KBM-7 (cell line): ENCODE measurements around the gene NF2.
A peak's percentile ranks its signal among the peaks of the same experiment; 100 is the strongest.
"Not testable (repeated sequence)": the region's sequence is repeated elsewhere in the genome, so short reads cannot be mapped to it uniquely, and the experiment has no call there.

Source experiments
- DNase-seq: peaks from one replicate; pipeline ENCODE4 v3.0.0-alpha.2; 2015
- in situ Hi-C: fragments of 300-500 bp; cut with MboI; formaldehyde crosslinking; loops from 2 replicates; pipeline ENCODE4 v1.14.3; 2020; ENCODE audit warnings: low sequenced_read_pairs, low pct_unique_long_range_greater_than_20kb, mixed read lengths

Gene NF2

GRCh38 chr22:29593923-29594322 is 9.5 kb upstream of the NF2 start:
- in situ Hi-C loops = no loop called here
- no peak for DNase-seq

DNA sequence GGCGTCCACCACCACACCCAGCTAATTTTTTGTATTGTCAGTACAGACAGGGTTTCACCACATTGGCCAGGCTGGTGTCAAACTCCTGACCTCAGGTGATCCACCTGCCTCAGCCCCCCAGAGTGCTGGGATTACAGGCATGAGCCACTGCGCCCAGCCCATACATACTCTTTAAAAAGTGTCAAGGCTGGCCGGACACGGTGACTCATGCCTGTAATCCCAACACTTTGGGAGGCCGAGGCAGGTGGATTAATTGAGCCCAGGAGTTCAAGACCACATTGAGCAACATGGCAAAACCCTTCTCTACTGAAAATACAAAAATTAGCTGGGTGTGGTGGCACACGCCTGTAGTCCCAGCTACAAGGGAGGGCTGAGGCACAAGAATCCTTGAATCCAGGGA is 9.0 kb upstream of the NF2 start:
- DNase-seq, in situ Hi-C loops: not testable (repeated sequence)

GRCh38 chr22:29596408-29596807 is 7.0 kb upstream of the NF2 start:
- in situ Hi-C loops = no loop called here
- DNase-seq = no peak

- in situ Hi-C loops, DNase-seq: not testable (repeated sequence)
Measured at GRCh38 chr22:29597871-29598683, 5.4 kb upstream of the NF2 start.

DNA sequence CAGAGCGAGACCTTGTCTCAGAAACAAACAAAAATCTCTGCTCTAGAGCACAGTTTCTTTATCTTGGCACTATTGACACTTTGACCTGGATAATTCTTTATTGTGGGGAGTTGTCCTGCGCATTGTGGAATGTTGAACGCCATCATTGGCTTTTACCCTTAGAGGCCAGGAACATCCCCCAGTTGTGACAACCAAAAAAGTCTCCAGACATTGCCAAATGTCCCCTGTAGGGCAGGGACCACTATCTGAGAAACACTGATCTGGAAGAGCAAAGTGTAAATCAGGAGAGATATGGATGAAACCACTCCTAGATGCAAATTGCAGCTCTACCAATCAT is 4.8 kb upstream of the NF2 start:
- no peak for DNase-seq
- in situ Hi-C loops = no loop called here

GRCh38 chr22:29604076-29604360 is 585 bp downstream of the NF2 start:
- in situ Hi-C loops = no loop called here
- DNase-seq = no peak

DNA sequence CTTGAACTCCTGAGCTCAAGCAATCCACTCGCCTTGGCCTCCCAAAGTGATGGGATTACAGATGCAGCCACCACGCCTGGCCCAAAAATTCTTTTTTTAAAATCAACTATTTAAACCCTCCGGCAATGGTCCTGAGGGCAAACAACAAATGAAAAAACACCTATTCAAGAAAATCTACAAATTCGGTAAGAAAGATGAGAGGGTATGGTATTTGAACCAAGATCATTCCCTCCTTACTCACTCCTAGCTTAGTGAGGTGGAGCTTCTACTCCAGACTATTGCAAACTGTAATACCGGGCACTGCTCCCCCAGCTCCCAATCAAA is 2.1 kb downstream of the NF2 start:
- DNase-seq = no peak
- in situ Hi-C loops = no loop called here

- no peak for DNase-seq
- in situ Hi-C loops = no loop called here
Measured at GRCh38 chr22:29606320-29606719, 2.9 kb downstream of the NF2 start.

GRCh38 chr22:29607426-29607825 is 4.0 kb downstream of the NF2 start:
- in situ Hi-C loops = no loop called here

GRCh38 chr22:29609139-29609538 is 5.7 kb downstream of the NF2 start:
- DNase-seq = peak; percentile 21
- in situ Hi-C loops = no loop called here

More at GRCh38 chr22:29607426-29607825, 4.0 kb downstream of the NF2 start:
- no peak for DNase-seq

DNA sequence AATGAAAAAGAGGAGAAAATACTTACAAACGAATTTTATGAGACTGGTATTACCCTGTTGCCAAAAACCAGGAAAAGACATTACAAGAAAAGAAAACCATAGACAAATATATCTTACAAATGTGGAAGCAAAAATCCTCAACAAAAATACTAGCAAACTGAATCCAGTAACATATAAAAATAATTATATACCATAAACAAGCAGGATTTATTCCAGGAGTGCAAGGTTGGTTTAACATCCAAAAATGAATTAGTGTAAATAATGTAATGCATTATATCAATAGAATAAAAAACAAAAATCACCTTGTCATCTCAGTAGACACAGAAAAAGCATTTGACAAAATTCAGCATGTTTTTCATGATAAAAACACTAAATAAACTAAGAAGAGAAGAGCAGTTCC is 7.3 kb downstream of the NF2 start:
- DNase-seq = no peak

GRCh38 chr22:29615705-29616327 is 12.4 kb downstream of the NF2 start:
- in situ Hi-C loops = no loop called here
- no peak for DNase-seq

More for the DNA sequence above, 7.3 kb downstream of the NF2 start:
- in situ Hi-C loops = no loop called here

DNA sequence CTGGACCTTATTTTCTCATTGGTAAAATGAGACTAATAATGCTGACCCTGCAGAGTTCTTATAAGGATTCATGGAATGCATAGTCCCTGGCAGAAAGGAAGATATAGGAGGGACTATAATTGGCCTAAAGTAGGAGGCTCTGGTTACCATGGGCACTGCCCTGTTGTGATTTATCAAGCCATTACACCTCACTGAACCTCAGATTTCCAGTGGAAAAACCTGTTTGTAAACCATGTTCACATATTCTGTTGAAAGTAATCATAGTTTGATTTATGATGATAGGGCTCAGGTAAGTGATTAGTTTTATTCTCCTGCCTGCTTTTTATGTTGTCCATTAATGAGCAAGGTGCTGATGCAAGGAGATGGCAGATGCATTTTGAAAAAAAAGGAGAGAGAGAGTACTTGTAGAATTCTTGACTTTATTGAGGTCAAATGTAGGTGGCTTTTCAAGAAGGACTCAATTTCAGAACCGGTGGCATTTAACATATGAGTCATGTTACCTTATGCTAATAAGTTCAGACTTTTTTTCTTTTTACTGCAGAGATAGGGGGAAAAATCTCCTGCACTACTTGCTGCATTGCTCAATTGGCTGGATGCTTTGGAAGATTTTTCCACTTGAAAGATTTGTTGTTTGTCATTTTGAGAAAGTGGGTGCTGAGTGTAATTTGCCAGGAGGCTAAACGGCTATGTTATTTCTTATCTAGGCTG is 14.6 kb downstream of the NF2 start:
- in situ Hi-C loops = no loop called here
- no peak for DNase-seq

- peak; percentile 33 for DNase-seq
- in situ Hi-C loops = no loop called here
Measured at GRCh38 chr22:29621761-29622526, 18.5 kb downstream of the NF2 start.

GRCh38 chr22:29623059-29623458 is 19.6 kb downstream of the NF2 start:
- in situ Hi-C loops = no loop called here
- DNase-seq = peak; percentile 8

- peak; percentile 33 for DNase-seq
- in situ Hi-C loops = no loop called here
Measured at GRCh38 chr22:29623553-29624169, 20.2 kb downstream of the NF2 start.

GRCh38 chr22:29625090-29625825 is 21.8 kb downstream of the NF2 start:
- in situ Hi-C loops = no loop called here
- DNase-seq = peak; percentile 66

- in situ Hi-C loops = no loop called here
Measured at GRCh38 chr22:29626497-29627195, 23.2 kb downstream of the NF2 start.

More at GRCh38 chr22:29626497-29627195, 23.2 kb downstream of the NF2 start:
- DNase-seq = no peak
